ENCODE measurements around the gene PLOD3.

- TF ChIP-seq EZH2phosphoT487 (conservative IDR thresholded peaks at IDR 0.05; ENCODE audit: low read length) (no peak), CTCF (IDR thresholded peaks at IDR 0.05; ENCODE audit: insufficient read depth, low read length, poor library complexity, severe bottlenecking) (no peak)
These were observed 1.1 kb upstream of the PLOD3 start for GRCh38 chr7:101218236-101219125.

All from SU-DHL-6 (cell line).